8988T (cell line): ENCODE measurements around the gene ZNF608.

Source experiments
- DNase-seq: peaks from one replicate; pipeline ENCODE4 v3.0.0; 2011

ZNF608 gene

GRCh38 chr5:124737651-124738050, 8.8 kb downstream of the ZNF608 start:
- no peak for DNase-seq

GRCh38 chr5:124736805-124737188, 9.6 kb downstream of the ZNF608 start:
- DNase-seq = no peak

GRCh38 chr5:124736082-124736804, 10.2 kb downstream of the ZNF608 start:
- DNase-seq = no peak

DNA sequence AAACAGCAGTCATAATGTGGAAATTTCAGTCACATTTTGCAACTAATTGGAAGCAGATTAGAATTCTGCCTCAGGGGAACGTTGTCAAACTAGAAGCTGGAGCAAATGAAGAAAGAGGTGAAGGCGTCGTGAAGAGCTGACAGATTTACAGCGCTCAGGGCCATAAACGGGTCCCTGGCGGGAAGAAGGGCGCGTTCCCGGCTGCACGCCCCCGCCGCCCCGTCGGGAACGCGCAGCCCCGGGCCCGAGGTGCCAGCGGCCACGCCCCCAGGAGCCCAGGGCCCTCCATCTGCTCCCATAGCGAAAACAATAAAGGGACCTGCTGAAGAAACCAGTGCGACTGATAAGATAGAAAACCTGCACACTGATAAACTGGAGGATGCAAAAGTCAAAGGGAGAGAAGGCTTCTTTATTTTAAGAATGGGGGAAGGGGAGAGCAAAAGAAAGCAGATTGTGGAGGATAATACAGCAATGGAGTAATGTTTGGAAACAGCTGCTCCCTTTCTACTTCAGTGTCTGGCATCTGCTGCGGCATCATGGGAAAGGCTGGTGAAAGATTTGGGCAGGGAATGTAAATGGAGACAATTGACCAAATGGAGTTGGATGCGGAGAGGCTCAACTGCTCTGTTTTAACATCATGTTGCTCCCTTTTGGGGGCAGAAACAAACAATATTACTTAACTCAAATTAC, 11.1 kb downstream of the ZNF608 start:
- no peak for DNase-seq

- DNase-seq = no peak
These were observed 11.8 kb downstream of the ZNF608 start for GRCh38 chr5:124734574-124735168.

- DNase-seq = no peak
These were observed 13.1 kb downstream of the ZNF608 start for GRCh38 chr5:124733329-124733650.

- DNase-seq = no peak
These were observed 13.8 kb downstream of the ZNF608 start for GRCh38 chr5:124732428-124733328.

DNA sequence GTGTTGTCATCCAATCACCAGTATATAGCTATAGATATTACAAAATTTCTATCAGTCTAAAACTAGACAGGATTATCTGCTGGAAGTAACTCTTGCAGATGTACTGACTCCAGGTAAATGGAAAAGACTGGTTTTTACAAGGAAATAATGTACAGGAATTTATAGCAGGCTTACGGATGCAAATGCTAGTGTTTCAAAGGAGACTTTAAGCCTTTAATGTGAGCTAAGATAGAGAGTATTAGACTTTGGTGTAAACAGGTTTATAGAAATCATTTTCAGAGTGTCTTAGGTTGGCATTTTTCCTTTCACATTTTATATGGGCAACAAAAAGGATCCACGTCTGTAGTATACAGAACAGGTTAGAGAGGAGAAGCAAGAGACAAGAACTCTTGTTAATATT, 16.1 kb downstream of the ZNF608 start:
- no peak for DNase-seq

- DNase-seq = no peak
These were observed 16.6 kb downstream of the ZNF608 start for GRCh38 chr5:124729720-124730359.

DNA sequence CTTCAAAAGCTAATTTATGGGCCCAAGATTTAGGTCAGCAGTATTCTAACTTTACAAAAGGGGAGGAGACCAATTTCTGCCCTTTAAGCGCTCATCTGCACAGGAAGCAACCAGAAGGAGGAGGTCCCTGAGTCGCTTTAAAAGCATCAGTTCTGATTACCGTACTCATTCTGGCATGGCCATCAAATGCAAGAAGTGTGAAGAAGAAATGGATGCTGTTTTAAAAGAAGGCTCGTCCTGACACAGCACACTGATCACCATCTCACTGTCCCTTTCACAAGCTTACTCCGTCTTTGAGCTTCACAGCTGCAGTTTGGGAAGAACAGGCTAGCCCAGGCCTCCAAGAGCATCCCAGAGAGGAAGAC, 17.5 kb downstream of the ZNF608 start:
- no peak for DNase-seq

- no peak for DNase-seq
These were observed 18.0 kb downstream of the ZNF608 start for GRCh38 chr5:124728331-124728967.

GRCh38 chr5:124726631-124727362, 19.6 kb downstream of the ZNF608 start:
- no peak for DNase-seq

- DNase-seq = no peak
These were observed 20.7 kb downstream of the ZNF608 start for GRCh38 chr5:124725622-124726258.

DNA sequence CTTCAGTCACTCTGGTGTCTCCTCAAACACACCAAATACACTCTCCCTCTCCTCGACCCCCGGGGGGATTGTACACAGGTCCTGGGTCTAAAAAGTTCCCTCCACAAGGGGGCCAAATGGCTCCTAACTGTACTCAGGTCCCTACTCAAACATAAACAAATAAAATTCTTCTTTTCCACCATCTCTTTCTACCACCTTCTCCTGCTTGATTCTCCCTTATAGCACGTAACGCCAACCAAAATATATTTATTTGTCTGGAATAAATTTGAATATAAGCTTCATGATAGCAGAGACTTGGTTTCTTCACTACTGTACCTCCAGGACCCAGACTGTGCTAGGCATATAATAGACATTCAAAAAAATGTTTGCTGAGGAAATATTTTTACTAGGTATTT, 21.4 kb downstream of the ZNF608 start:
- DNase-seq = no peak

GRCh38 chr5:124724357-124725039, 21.9 kb downstream of the ZNF608 start:
- no peak for DNase-seq

DNA sequence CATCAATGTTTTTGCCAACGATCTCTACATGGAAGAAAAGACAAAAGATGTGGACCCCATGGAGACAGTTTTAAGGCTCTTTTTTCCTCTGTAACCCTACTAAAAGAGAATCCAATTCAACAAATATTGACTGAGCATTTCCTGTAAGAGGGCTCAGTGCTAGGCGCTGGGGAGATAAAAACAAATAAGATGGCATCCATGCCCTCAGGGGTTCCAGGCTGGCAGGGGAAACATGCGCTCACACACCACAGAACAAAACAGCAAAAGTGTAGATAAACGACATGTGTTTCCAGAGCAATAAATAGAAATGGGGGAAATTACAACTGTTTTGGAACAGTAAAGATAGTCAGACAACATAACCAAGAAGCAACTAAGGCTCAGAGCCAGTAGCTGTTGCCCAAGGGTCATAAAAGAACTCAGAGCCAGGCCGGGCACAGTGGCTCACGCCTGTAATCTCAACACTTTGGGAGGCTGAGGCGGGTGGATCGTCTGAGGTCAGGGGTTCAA, 25.2 kb downstream of the ZNF608 start:
- no peak for DNase-seq

DNA sequence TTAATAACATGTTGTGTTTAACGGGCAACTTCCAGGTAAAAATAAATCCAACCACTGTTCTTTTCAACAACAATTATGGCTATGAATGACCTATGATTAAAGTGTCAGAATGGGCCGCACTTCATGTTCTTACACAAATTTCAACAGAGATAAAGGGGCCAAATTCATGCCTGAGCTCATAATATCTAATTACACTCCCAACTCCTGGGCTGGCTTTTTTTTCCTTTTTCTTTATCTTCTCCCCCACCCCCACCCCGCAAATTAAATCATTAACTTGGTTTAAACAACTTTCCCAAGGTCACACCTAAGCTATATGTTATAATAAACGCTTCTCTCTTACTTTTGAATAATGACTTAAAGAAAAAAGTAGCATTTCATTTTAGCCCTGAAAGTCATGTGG, 25.8 kb downstream of the ZNF608 start:
- no peak for DNase-seq

- no peak for DNase-seq
These were observed 27.1 kb downstream of the ZNF608 start for GRCh38 chr5:124719113-124719967.

GRCh38 chr5:124718380-124718789, 28.1 kb downstream of the ZNF608 start:
- no peak for DNase-seq
